RWPE2 (cell line): ENCODE data around the gene PDIA5.

Experiments used
- ATAC-seq: fragments of 200-7000 bp; cut with Tn5 transposase; 3 replicates; pipeline ENCODE4 v1.9.1; 2021; ENCODE audit warnings: low read depth
- DNase-seq: peaks from one replicate; pipeline ENCODE4 v3.0.0-alpha.2; 2020; ENCODE audit warnings: low spot score
- H3K27ac ChIP-seq: fragments of 450-650 bp; 2 replicates; pipeline ENCODE4 v1.5.1; 2017; ENCODE audit warnings: mild to moderate bottlenecking; ENCODE audit not compliant: poor library complexity, severe bottlenecking
- H3K27me3 ChIP-seq: fragments of 250-450 bp; sonication (Bioruptor Pico); 2 replicates; pipeline ENCODE4 v1.5.1; 2021; ENCODE audit warnings: mild to moderate bottlenecking, moderate library complexity; ENCODE audit not compliant: insufficient read depth, poor library complexity, severe bottlenecking
- H3K36me3 ChIP-seq: fragments of 250-450 bp; sonication (Bioruptor Pico); 2 replicates; pipeline ENCODE4 v1.5.1; 2020; ENCODE audit warnings: low read depth, mild to moderate bottlenecking, moderate library complexity
- H3K4me1 ChIP-seq: fragments of 250-450 bp; sonication (Bioruptor Pico); 2 replicates; pipeline ENCODE4 v1.5.1; 2021; ENCODE audit warnings: mild to moderate bottlenecking, moderate library complexity; ENCODE audit not compliant: insufficient read depth, poor library complexity, severe bottlenecking
- H3K4me3 ChIP-seq: fragments of 250-450 bp; sonication (Bioruptor Pico); 2 replicates; pipeline ENCODE4 v1.5.1; 2021; ENCODE audit warnings: mild to moderate bottlenecking, moderate library complexity; ENCODE audit not compliant: severe bottlenecking
- H3K9me3 ChIP-seq: fragments of 250-450 bp; sonication (Bioruptor Pico); 2 replicates; pipeline ENCODE4 v1.5.1; 2021; ENCODE audit warnings: mild to moderate bottlenecking, moderate library complexity; ENCODE audit not compliant: severe bottlenecking
- CTCF ChIP-seq: fragments of 450-650 bp; IDR thresholded peaks from one replicate; pipeline ENCODE4 v1.5.1; 2017; ENCODE audit warnings: mild to moderate bottlenecking, moderate library complexity; ENCODE audit not compliant: poor library complexity, severe bottlenecking

PDIA5 gene

GRCh38 chr3:123198372-123198771 is 131.5 kb downstream of the PDIA5 start:
- no peak for TF ChIP-seq CTCF
- H3K4me3 ChIP-seq: no peak overlapping the region
- ATAC-seq (no peak), DNase-seq (no peak)
- no peak overlapping the region for H3K27ac ChIP-seq
- no peaks in the 10 kb centered on the region for H3K27me3 ChIP-seq
- no peaks in the 10 kb centered on the region for H3K36me3 ChIP-seq
- peaks cover 2% of the 10 kb centered on the region for H3K9me3 ChIP-seq
- H3K4me1 ChIP-seq: no peaks in the 10 kb centered on the region

- TF ChIP-seq CTCF: no peak
- no peak overlapping the region for H3K27ac ChIP-seq
Measured at GRCh38 chr3:123201223-123201556, 134.4 kb downstream of the PDIA5 start.

GRCh38 chr3:123201557-123202427 is 135.0 kb downstream of the PDIA5 start, which contains the start of gene SEC22A:
SEC22A (plus strand) TSS chr3:123201943; CDS start chr3:123209218, 7,275 bp downstream.
- Histone ChIP-seq H3K36me3 (peaks cover 7% of the 10 kb centered on the region; the same call in 1 of the 2 replicates), H3K4me3 (peak within 1 kb of the TSS; percentile 87), H3K27me3 (no peaks in the 10 kb centered on the region), H3K9me3 (peaks cover 2% of the 10 kb centered on the region), H3K4me1 (no peaks in the 10 kb centered on the region), H3K27ac (peak within 1 kb of the TSS; percentile 31)
- ATAC-seq (peak; percentile 100), DNase-seq (peak; percentile 96)
- no peak for TF ChIP-seq CTCF

More at GRCh38 chr3:123201223-123201556, 134.4 kb downstream of the PDIA5 start:
- Histone ChIP-seq H3K9me3 (peaks cover 2% of the 10 kb centered on the region), H3K4me3 (peak overlapping the region; percentile 87), H3K27me3 (no peaks in the 10 kb centered on the region), H3K4me1 (no peaks in the 10 kb centered on the region), H3K36me3 (peaks cover 7% of the 10 kb centered on the region; the same call in 1 of the 2 replicates)
- ATAC-seq: no peak
- DNase-seq: no peak

GRCh38 chr3:123202451-123202850 is 135.6 kb downstream of the PDIA5 start:
- Histone ChIP-seq H3K9me3 (peaks cover 2% of the 10 kb centered on the region), H3K36me3 (peaks cover 7% of the 10 kb centered on the region), H3K27ac (peak overlapping the region; percentile 31), H3K27me3 (no peaks in the 10 kb centered on the region), H3K4me3 (peak overlapping the region; percentile 87), H3K4me1 (no peaks in the 10 kb centered on the region)
- no peak for DNase-seq
- no peak for ATAC-seq
- TF ChIP-seq CTCF: no peak
